Stimulated activated CD4-positive, alpha-beta T cell treated with anti-CD3 and anti-CD28 coated beads, TNF-alpha, amount 100 ng/mL, for 24 hours (primary cell): ENCODE measurements around the gene SLC48A1.
"Not testable (repeated sequence)": the region's sequence is repeated elsewhere in the genome, so short reads cannot be mapped to it uniquely, and the experiment has no call there.

Source experiments
- DNase-seq, 3 experiments: peaks; one replicate each; pipeline ENCODE4 v3.0.0-alpha.2; 2020; ENCODE audit warnings: low read depth in 3 of 3

SLC48A1 gene

GRCh38 chr12:47811072-47811396, 38.0 kb downstream of the SLC48A1 start:
- no peak for DNase-seq

DNA sequence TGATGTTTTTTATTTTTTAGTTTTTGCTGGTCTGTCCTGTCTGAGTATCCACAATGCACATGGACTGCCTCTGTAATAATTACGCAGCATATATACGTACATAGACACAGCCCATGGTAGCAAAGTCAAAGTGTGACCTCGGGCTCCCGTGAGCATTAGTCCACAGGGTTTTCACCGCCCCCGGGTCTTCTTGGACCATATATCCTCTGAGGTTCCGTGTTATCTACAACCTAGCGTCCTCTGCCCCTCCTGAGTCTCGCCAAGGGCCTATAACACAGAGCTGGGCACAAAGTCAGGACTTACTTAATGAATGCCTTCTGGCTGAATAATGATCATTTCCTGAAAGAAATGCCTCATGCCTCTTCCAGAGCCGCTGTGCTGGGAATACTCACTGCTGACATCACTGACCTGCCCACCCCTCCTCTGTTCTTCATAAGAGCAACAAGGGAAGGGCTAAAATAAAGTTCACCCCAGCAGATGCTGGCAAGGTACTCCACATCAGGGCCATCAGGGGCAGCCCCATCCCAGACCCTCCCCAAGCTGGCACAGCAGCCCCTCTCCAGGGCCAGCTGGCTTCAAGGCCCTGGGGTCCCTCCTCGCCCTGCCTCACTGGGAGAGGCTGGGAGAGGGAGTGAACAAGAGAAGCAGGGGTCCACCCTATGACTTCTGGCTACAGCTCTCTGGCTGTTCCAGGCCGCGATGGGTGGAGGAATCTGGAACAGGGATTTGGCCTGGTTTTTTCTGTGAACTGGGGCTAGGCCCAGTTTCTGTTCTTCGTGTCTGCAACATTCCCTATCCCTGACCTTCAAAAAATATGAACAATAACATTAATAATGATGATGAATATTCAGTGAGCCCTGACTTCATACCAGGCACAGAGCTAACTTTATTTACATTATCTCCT, 38.8 kb downstream of the SLC48A1 start:
- no peak for DNase-seq

DNA sequence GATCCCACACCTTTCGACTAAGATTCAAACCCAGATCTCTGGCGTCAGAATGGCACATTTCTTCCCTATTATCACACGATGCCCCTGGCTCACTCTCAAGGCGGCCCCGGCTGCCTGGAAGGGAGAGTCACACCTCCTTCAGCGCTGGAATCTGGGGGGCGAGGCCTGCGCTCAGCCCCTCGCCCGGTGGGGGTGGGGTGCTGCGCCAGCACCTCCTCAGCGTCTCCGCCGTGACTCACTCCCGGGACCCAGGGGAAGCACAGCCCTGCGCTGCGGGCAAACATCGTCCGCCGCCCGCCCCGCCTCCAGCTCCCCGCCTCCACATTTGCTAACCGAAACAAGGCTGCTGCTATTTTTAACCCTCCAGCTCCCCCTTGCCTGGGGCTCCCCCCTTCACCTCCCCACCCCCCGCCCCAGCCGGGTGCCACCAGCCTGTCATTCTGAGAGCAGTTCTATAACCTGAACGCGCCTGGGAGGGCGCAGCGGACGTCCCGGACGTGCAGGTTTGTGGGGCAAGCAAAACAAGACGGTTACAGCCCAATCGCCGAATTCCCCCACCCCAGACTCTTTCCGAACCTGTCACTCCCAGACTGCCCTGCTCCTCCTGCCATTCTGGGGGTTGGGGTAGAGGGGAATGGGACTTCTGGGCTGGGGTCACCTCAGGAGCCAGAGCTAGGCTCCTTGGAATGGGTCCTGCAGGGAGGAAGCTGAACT, 39.9 kb downstream of the SLC48A1 start:
- DNase-seq, result peak; percentile 90 to 96 (median 91)

GRCh38 chr12:47813511-47814196, 40.6 kb downstream of the SLC48A1 start:
- DNase-seq, result no peak

- DNase-seq, result no peak
Measured at GRCh38 chr12:47814539-47815170, 41.6 kb downstream of the SLC48A1 start.

- DNase-seq, result not testable (repeated sequence)
Measured at GRCh38 chr12:47815447-47815846, 42.4 kb downstream of the SLC48A1 start.

DNA sequence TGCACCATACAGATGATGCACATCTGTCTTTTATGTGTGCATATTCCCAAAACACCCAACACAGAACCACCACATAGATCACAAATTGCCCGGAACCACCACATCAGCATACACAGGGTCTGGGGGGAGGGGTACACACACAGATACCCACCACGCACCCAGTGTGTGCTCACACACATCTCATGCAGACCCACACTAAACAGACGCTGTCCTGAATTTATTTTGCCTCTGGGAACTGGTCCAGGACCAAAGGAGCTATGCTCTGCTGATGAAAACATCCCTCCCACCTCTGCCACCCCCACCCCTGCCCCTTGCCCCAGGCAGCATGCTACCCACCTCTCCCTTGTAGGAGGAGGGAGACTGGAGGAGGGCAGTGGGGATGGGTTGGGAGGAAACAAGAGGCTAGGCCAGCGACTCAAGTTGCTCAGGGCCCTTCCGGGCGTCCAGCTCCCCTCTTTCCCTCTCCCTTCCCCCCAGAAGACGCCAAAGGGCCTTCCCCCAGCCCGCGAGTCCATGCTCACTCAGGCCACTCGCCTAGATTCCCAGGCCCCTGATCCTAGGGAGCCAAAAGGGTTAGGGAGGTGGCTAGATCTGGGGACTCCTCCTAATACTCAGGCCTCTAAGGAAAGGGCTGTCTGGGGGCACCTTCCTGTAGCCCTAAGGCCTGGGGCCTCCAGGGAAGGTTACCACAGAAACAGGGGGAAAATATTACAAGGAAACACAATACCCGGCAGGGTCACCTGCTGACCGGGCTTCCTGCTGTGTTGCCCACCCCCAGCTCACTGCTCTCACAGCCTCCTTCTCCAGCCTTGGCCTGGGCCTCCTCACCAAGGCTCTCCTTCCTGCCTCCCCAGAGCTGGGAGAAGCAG, 43.6 kb downstream of the SLC48A1 start:
- no peak for DNase-seq

DNA sequence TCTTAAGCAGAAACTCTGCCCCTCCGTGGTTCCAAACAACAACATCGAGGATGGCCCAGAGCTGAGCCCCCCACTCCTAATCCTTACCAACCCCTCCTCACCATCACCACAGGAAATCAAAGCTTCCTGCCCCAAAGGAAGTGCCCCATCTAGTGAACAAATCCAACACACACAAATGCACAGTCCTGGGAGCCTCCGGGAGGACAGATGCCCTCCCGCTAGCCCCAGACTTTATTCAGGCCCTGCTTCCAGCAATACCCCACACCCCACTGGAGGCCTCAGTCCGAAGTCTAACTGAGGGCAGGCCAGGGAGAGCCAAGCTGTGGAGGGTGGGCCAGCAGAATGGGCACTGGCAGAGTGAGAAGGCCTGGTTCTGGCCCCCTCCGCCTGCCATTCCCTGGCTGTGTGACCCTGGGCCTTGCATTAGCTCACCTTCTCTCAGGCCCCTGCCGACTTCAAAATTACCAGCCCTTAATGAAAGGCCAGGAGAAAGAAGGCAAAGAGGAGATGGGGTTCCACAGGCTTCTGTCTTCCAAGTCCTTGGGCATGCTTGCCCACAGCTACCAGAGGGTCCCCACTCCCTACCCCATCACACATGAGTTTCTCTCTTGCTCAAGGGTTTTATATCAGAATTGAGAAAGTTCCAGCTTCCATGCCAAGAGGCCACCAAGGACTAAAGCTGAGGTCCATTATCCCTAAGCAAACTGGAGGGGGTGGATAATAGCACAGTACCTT, 44.4 kb downstream of the SLC48A1 start:
- no peak for DNase-seq

DNA sequence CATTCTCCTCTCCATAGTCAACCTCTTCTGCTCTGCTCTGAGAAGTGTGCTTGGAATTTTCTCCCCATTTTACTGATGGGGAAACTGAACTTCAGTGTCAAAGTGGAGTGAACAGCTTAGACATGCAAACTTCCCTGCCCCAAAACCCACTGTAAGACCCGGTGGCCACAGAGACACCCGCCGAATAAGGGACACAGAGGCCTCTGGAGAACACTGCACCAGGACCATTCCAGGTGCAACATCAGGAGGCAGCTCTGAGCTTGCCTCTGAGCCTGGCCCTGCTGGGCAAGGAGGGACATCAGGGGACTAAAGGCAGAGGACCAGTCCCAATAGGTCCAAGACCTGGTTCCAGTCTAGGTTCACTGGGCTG, 45.0 kb downstream of the SLC48A1 start:
- DNase-seq, result no peak

GRCh38 chr12:47818467-47819137, 45.6 kb downstream of the SLC48A1 start:
- DNase-seq, result peak in 1 of 3 experiments; percentile 54

DNA sequence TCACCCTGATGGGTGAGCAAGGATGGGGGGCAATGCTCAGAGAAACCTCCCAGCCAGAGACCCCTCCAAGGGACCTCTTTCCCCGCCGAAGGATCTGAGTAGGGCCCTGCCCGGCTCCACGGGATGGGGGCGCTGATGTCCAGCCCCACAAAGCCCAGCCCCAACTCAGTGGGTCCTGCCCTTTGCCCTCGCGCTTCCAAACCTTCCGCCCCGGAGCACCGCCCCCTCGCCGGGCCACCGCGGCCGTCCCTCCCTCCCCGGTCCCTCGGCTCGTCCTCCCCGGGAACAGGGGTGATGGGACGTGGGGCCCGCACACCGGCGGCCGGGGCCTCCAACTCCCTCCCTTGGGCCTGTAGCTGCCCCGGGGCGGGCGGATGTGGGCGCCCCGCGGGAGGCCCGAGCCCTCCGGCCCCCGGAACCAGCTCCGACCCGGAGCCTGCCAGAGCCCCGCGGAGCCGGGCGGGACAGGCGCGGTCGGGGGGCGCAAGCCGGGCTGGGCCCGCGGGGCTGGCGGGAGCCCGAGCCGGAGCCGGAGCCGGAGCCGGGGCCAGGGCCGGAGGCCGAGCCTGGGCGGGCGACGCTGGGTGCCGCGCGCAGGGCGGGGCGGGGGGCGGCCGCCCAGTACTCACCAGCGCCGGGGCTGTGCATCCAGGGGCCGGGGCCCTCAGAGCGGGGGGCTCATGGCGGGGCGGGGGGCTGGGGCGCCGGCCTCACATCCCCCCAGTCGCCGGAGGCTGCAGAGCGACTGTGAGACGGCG, 46.3 kb downstream of the SLC48A1 start:
- peak in 1 of 3 experiments; percentile 68 for DNase-seq

DNA sequence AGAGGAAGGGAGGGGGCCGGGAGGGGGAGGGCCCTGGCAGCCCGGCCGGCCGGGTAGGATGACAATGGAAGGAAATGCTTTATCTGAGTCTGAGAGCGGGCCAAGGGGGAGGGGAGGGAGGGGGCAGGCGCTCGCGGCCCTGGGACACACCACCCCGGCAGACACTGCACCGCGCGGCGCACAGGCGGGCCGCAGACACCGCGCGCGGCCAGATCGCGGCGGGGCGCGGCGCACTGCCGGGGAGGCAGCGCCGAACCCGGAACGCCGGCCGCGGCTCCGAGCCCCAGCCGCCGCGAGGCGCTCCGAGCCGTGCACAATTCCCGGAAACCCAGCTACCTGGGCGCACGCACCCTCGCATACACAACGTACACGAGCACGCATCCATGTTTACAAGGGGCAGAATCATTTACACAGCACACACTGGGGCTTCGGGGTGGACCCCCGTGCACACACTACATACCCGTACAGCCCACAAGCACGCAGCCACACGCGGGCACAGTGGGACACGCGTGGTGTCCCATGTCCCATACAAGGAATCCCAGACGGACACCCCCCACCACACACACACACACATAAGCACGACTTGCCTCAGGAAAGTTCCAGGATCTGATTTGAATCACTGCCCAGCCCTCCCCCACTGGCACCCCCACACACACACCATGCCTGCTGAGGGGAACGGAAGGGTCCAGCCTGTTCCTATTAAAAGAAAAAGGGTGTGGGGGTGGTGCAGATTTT, 47.0 kb downstream of the SLC48A1 start, which contains the start of gene HDAC7:
Gene HDAC7 (minus strand): TSS at position 8 of the 735 bp plus-strand sequence. CDS start 118 bp downstream, outside the sequence.
- peak in 2 of 3 experiments; percentile 55 to 83 for DNase-seq

GRCh38 chr12:47820631-47821345, 47.8 kb downstream of the SLC48A1 start:
- no peak for DNase-seq

DNA sequence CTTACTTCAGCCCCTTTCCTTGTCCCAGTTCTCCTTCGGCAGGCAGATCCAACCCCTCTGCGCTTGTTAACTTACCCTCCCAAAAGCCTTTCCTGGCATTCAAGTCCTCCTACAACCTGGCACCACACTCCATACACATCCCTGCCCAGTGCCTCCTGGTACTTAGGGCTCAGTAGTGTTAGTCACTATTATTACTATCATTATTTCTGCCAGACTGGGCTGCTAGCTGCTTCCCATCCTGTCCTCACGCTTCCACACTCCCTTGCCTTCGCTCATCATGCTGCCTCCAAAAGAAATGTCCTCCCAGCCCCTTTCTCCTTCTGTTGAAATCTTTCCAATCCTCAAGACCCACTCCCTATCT, 48.3 kb downstream of the SLC48A1 start:
- no peak for DNase-seq

DNA sequence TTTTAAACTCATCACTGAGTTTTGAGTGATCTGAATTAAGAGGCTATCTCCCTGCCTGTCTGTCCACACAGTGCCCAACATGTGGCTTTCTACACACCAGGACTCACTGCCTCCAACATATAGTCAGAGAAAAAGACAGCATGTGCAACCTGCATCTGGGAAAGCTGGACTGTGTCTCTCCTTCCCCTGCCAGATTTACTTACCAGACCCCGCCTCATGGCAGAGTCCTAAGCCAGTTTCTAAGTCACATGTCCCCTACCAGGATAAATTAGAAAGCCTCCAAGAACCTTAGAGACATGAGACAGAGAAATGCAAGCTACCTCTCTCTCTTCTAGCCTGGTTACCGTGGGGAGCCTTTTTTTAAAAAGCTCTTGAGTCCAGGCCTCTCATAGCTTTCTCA, 49.4 kb downstream of the SLC48A1 start:
- DNase-seq, result no peak

DNA sequence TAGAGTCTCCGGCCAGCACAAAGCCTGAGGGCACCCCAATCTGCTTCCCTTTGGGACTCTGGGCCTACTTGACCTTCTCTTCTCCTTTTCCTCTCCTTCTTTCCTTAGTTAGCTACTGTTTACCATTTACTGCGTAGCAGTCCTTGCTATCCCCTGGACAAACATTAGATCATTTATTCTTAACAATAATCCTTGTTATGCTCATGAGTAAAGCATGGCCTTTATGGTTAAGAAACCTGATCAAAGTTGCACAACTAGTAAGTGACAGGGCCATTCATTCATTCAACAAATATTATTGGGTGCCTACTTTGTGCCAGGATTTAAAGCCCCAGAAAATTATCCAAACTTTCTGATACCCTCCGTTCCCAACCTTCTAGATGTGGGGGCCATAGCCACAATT, 49.8 kb downstream of the SLC48A1 start:
- no peak for DNase-seq

DNA sequence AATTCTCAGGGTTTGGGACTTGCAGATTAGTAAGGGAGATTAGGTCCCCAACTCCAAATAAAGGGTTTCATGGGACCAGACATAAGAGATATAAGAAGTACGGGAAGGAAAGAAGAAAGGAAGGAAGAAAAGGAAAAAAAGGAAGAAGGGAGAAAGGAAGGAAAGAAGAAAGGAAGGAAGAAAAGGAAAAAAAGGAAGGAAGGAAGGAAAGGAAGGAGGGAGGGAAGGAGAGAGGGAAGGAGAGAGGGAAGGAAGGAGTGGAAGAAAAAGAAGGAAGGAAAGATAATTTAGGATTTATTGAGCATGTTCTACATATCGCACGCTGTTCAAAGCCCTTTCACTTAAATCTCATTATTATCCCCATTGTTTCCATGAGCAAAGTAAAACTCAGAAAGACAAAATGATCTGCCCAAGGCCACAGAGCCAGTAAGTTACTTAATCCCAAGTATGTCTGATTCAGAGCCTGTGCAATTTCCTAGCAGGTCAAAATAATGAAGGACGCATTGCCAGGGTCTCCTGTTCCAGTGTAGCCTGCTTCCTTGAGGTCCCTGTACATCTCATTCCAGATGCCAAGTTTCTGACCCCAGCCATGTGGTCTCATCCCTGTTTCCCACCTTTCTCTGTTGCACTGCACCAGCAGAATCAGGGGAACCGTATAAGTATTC, 50.5 kb downstream of the SLC48A1 start:
- no peak for DNase-seq
